Jurkat, Clone E6-1 (cell line): Measurements from ENCODE around the gene LZTFL1.

ENCODE experiments used
- DNase-seq: peaks from one replicate; pipeline ENCODE4 v3.0.0-alpha.2; 2011; ENCODE audit warnings: low read depth, low spot score
- H3K4me3 ChIP-seq: 2 replicates; pipeline ENCODE4 v1.5.1; 2011; ENCODE audit warnings: mild to moderate bottlenecking, low read length, control low read depth, moderate library complexity

Gene LZTFL1

GRCh38 chr3:45821127-45821526 lies 20.8 kb downstream of the LZTFL1 start:
- no peak for DNase-seq
- no peak overlapping the region for H3K4me3 ChIP-seq

GRCh38 chr3:45819543-45819942 lies 22.4 kb downstream of the LZTFL1 start:
- no peak for DNase-seq
- H3K4me3 ChIP-seq, result no peak overlapping the region

GRCh38 chr3:45817831-45818522 lies 23.9 kb downstream of the LZTFL1 start:
- no peak overlapping the region for H3K4me3 ChIP-seq
- DNase-seq, result no peak

- no peak for DNase-seq
- no peak overlapping the region for H3K4me3 ChIP-seq
Observed at GRCh38 chr3:45816544-45816943, 25.4 kb downstream of the LZTFL1 start.

GRCh38 chr3:45814322-45814721 lies 27.6 kb downstream of the LZTFL1 start:
- no peak overlapping the region for H3K4me3 ChIP-seq
- no peak for DNase-seq

- H3K4me3 ChIP-seq, result no peak overlapping the region
- DNase-seq, result no peak
Observed at GRCh38 chr3:45807681-45808540, 34.0 kb downstream of the LZTFL1 start.

GRCh38 chr3:45807133-45807532 lies 34.8 kb downstream of the LZTFL1 start:
- no peak for DNase-seq
- H3K4me3 ChIP-seq, result no peak overlapping the region

GRCh38 chr3:45806072-45806471 lies 35.8 kb downstream of the LZTFL1 start:
- no peak overlapping the region for H3K4me3 ChIP-seq

GRCh38 chr3:45803252-45803935 lies 38.5 kb downstream of the LZTFL1 start:
- H3K4me3 ChIP-seq, result no peak overlapping the region
- no peak for DNase-seq

More at GRCh38 chr3:45806072-45806471, 35.8 kb downstream of the LZTFL1 start:
- DNase-seq, result peak; percentile 28

- H3K4me3 ChIP-seq, result no peak overlapping the region
- no peak for DNase-seq
Observed at GRCh38 chr3:45802146-45802545, 39.8 kb downstream of the LZTFL1 start.

- DNase-seq, result no peak
- H3K4me3 ChIP-seq, result no peak overlapping the region
Observed at GRCh38 chr3:45800611-45801010, 41.3 kb downstream of the LZTFL1 start.

GRCh38 chr3:45799586-45799985 lies 42.3 kb downstream of the LZTFL1 start:
- no peak overlapping the region for H3K4me3 ChIP-seq
- no peak for DNase-seq

GRCh38 chr3:45798034-45798433 lies 43.9 kb downstream of the LZTFL1 start:
- no peak overlapping the region for H3K4me3 ChIP-seq
- DNase-seq, result no peak

- DNase-seq, result no peak
- no peak overlapping the region for H3K4me3 ChIP-seq
Observed at GRCh38 chr3:45796902-45797637, 44.8 kb downstream of the LZTFL1 start.

- no peak for DNase-seq
- no peak within 1 kb of the TSS for H3K4me3 ChIP-seq
Observed at GRCh38 chr3:45795882-45796765, 45.8 kb downstream of the LZTFL1 start, which contains the start of gene SLC6A20. Gene SLC6A20, minus strand, starts transcription at chr3:45796536. Its CDS starts 117 bp downstream, at chr3:45796419.

- H3K4me3 ChIP-seq, result no peak overlapping the region
- DNase-seq, result no peak
Observed at GRCh38 chr3:45795509-45795881, 46.4 kb downstream of the LZTFL1 start.

GRCh38 chr3:45794660-45795059 lies 47.3 kb downstream of the LZTFL1 start:
- no peak for DNase-seq
- H3K4me3 ChIP-seq, result no peak overlapping the region

- no peak overlapping the region for H3K4me3 ChIP-seq
- no peak for DNase-seq
Observed at GRCh38 chr3:45794177-45794560, 47.8 kb downstream of the LZTFL1 start.
